Camera-type eye (tissue), 1 donor: ENCODE results near the gene CEP350. TPM values are rescaled to one million over a fixed set of nuclear protein-coding genes. Genes with fewer than 3 reads are reported as not detected.

Experiments
- total RNA-seq: library from RNA; depleted of rRNA; stranded (reverse); fragments of >200 nt; gene quantifications from one replicate; pipeline ENCODE4 v1.2.3, GENCODE V29; 2014

Gene CEP350
- 105 TPM for total RNA-seq

GRCh38 chr1:179954493-179955286 is at the start of gene CEP350:
CEP350 (plus strand) TSS chr1:179954810; CDS start chr1:179986182, 31,372 bp downstream.

GRCh38 chr1:180154325-180155181 is 199.9 kb downstream of the CEP350 start, which contains the start of gene QSOX1:
QSOX1 (plus strand) TSS chr1:180154869; CDS start chr1:180154908, 39 bp downstream.

Other genes starting within 250 kb of the CEP350 start
- 1.3 TPM for gene FAM163A, start 211.5 kb upstream of the CEP350 start, total RNA-seq
- gene TOR1AIP2, start 77.0 kb upstream of the CEP350 start, total RNA-seq: 76.5 TPM
- 95.2 TPM for gene TOR1AIP1, start 72.5 kb upstream of the CEP350 start, total RNA-seq
- 44.4 TPM for gene QSOX1, start 200.1 kb downstream of the CEP350 start, total RNA-seq